HepG2 (cell line): ENCODE measurements around the gene STYK1. TPM values are rescaled to one million over a fixed set of nuclear protein-coding genes. Genes with fewer than 3 reads are reported as not detected.
"Not testable (repeated sequence)": the region's sequence is repeated elsewhere in the genome, so short reads cannot be mapped to it uniquely, and the experiment has no call there.

Experiments
- ATAC-seq: fragments of 200-7000 bp; cut with Tn5 transposase; 3 replicates; pipeline ENCODE4 v1.9.1; 2020; ENCODE audit warnings: mild to moderate bottlenecking, moderate library complexity
- BruUV-seq: library from RNA; stranded (reverse); fragments of 400-500 nt; replicated peaks from 2 replicates; lab custom pipeline; 2021; lab: Mats Ljungman, UMichigan
- CTCF ChIA-PET: fragments of 300-600 bp; formaldehyde crosslinking; extraction: SDS; loops from one replicate; lab custom pipeline; 2021; ENCODE audit warnings: low total read pairs, inconsistent platforms, low intra/inter-chr PET ratio; lab: Yijun Ruan, JAX
- POLR2A ChIA-PET: fragments of 350-600 bp; sonication (Branson Sonifier 250); formaldehyde crosslinking; loops from one replicate; lab custom pipeline; 2020; ENCODE audit warnings: antibody characterized with exemption, inconsistent platforms; lab: Yijun Ruan, JAX
- DNase-seq: peaks from one replicate; pipeline ENCODE4 v3.0.0-alpha.2; 2015; ENCODE audit warnings: low spot score
- FAIRE-seq: peaks from 3 replicates; lab custom pipeline; 2011; peaks lifted over from hg19 to GRCh38; lab: Jason Lieb, UNC
- H2AFZ ChIP-seq: one replicate; pipeline ENCODE4 v1.6.1; 2011; ENCODE audit warnings: low read length, inconsistent platforms
- H3K27ac ChIP-seq: fragments of 300-600 bp; 3 replicates; pipeline ENCODE4 v1.8.0; 2011; ENCODE audit warnings: mixed run types, mild to moderate bottlenecking, mixed read lengths, low read length, inconsistent platforms; ENCODE audit not compliant: insufficient read depth; ENCODE audit errors: extremely low read length
- H3K27me3 ChIP-seq, 2 experiments: fragments of 200-600 bp in 1 of 2; 2 replicates in 1 of 2; 3 replicates in 1 of 2; pipeline versions ENCODE4 v1.6.0 to v1.8.0; 2011; ENCODE audit warnings: low read length in 2 of 2, mild to moderate bottlenecking in 2 of 2, moderate library complexity in 2 of 2, inconsistent platforms in 1 of 2; ENCODE audit not compliant: insufficient read depth in 2 of 2, control insufficient read depth in 1 of 2
- H3K36me3 ChIP-seq, 2 experiments: fragments of 200-600 bp in 1 of 2; replicated peaks in 1 of 2; 2 replicates in 1 of 2; 3 replicates in 1 of 2; pipeline versions ENCODE4 v1.5.1 to v1.8.0; 2011; ENCODE audit warnings: low read length in 2 of 2, inconsistent platforms in 1 of 2; ENCODE audit not compliant: insufficient read depth in 2 of 2, control insufficient read depth in 1 of 2
- H3K4me1 ChIP-seq: 2 replicates; pipeline ENCODE4 v1.5.1; 2012; ENCODE audit warnings: low read length, inconsistent platforms; ENCODE audit not compliant: insufficient read depth
- H3K4me2 ChIP-seq: 2 replicates; pipeline ENCODE4 v1.6.0; 2011; ENCODE audit warnings: low read depth, low read length, inconsistent platforms
- H3K4me3 ChIP-seq, 3 experiments: fragments of 200-600 bp in 1 of 3; sonication (generic), shearing (Covaris generic) in 1 of 3; replicated peaks in 1 of 3; 2 replicates each; pipeline ENCODE4 v1.5.1; 2011 to 2016; ENCODE audit warnings: low read length in 3 of 3, inconsistent platforms in 2 of 3, low read depth in 2 of 3, mild to moderate bottlenecking in 2 of 3, control low read depth in 1 of 3, mixed read lengths in 1 of 3; ENCODE audit not compliant: insufficient read depth in 1 of 3
- H3K79me2 ChIP-seq: one replicate; pipeline ENCODE4 v1.6.1; 2011; ENCODE audit warnings: low read length, inconsistent platforms; ENCODE audit not compliant: insufficient read depth
- H3K9ac ChIP-seq: 2 replicates; pipeline ENCODE4 v1.6.0; 2011; ENCODE audit warnings: mild to moderate bottlenecking, low read depth, low read length, inconsistent platforms; ENCODE audit not compliant: insufficient read depth
- H3K9me3 ChIP-seq: 2 replicates; pipeline ENCODE4 v1.5.1; 2012; ENCODE audit warnings: mild to moderate bottlenecking, low read length
- H4K20me1 ChIP-seq: 2 replicates; pipeline ENCODE4 v1.6.0; 2011; ENCODE audit warnings: inconsistent platforms, mild to moderate bottlenecking, low read length, moderate library complexity; ENCODE audit not compliant: insufficient read depth
- ATM ChIP-seq: fragments of 450-650 bp; IDR thresholded peaks from 2 replicates; pipeline ENCODE4 v1.7.1; 2017; ENCODE audit warnings: mild to moderate bottlenecking, borderline replicate concordance
- CCAR2 ChIP-seq: fragments of 200-400 bp; formaldehyde crosslinking; optimal IDR thresholded peaks from 2 replicates; pipeline ENCODE3; 2018; ENCODE audit warnings: low read depth, mild to moderate bottlenecking, low read length, moderate library complexity
- CENPX ChIP-seq: sonication (generic); formaldehyde crosslinking; IDR thresholded peaks from 2 replicates; pipeline ENCODE4 v1.9.0; 2021; ENCODE audit warnings: mild to moderate bottlenecking, missing genetic modification reagents, moderate library complexity
- KDM4B ChIP-seq: sonication (generic); formaldehyde crosslinking; IDR thresholded peaks from 2 replicates; pipeline ENCODE4 v1.4.0; 2020; ENCODE audit warnings: missing genetic modification reagents
- ZNF124 ChIP-seq: sonication (generic); formaldehyde crosslinking; IDR thresholded peaks from 2 replicates; pipeline ENCODE4 v1.4.0; 2020; ENCODE audit warnings: missing genetic modification reagents
- ZNF552 ChIP-seq: sonication (generic); formaldehyde crosslinking; IDR thresholded peaks from 2 replicates; pipeline ENCODE4 v1.9.0; 2022; ENCODE audit warnings: missing genetic modification reagents, mild to moderate bottlenecking, borderline replicate concordance
- WGBS: methylation state at CpG from one replicate; pipeline ENCODE4 v1.1.6; 2017; ENCODE audit warnings: low lambda C conversion rate; 5-methylcytosine and 5-hydroxymethylcytosine counted together
- in situ Hi-C: cut with HindIII; loops from 2 replicates; pipeline ENCODE4 v1.10.0; 2017; ENCODE audit warnings: low pct_unique_long_range_greater_than_20kb; ENCODE audit not compliant: extremely low pct_ligation_motif_present
- intact Hi-C: fragments of 100-400 bp; cut with micrococcal nuclease; formaldehyde crosslinking; loops from one replicate; pipeline ENCODE4 v1.10.0; 2022; ENCODE audit not compliant: unreplicated experiment
- polyA plus RNA-seq, 8 experiments: library from polyadenylated mRNA; depleted of rRNA in 3 of 8; stranded (reverse) in 7 of 8; unstranded in 1 of 8; fragments of >200 nt; fragmentation: Illumina TruSeq in 4 of 8; extraction: Trizol in 4 of 8; gene quantifications; 2 replicates each; pipeline versions ENCODE4 v1.2.1 to v1.2.3, GENCODE V29; 2011 to 2016; ENCODE audit warnings: low read depth in 4 of 8, missing spikeins in 1 of 8, mixed read lengths in 1 of 8; ENCODE audit not compliant: insufficient read depth in 1 of 8
- total RNA-seq, 5 experiments: library from RNA; depleted of rRNA; stranded (reverse); fragments of >200 nt; fragmentation: Illumina TruSeq; extraction: Trizol; gene quantifications; 2 replicates each; pipeline ENCODE4 v1.2.3, GENCODE V29; 2016; ENCODE audit warnings: low read depth in 1 of 5

STYK1 gene
- total and polyA plus RNA-seq, 2 of the 13 experiments (the other 11 are each of a cell fraction or from before 2014, with no cell fraction given), result not detected

GRCh38 chr12:10584415-10584814 lies 89.4 kb downstream of the STYK1 start (continued):
- TF ChIP-seq CCAR2 (no peak), ATM (no peak), ZNF124 (CRISPR knock-in tag) (no peak), CENPX (CRISPR knock-in tag) (no peak)

- intact Hi-C loops, result no loop called here
- 96% methylated on average over 3 of the region's 3 CpGs for WGBS
These were observed 91.1 kb downstream of the STYK1 start for GRCh38 chr12:10582704-10583103.

GRCh38 chr12:10582133-10582532 lies 91.7 kb downstream of the STYK1 start:
- DNase-seq, in situ Hi-C loops, H3K36me3 ChIP-seq, H2AFZ ChIP-seq, H3K4me2 ChIP-seq, H3K4me1 ChIP-seq, H3K9ac ChIP-seq, intact Hi-C loops, H3K9me3 ChIP-seq, H4K20me1 ChIP-seq, BruUV-seq, ATAC-seq, H3K27ac ChIP-seq, H3K4me3 ChIP-seq, POLR2A ChIA-PET, H3K27me3 ChIP-seq, H3K79me2 ChIP-seq, CTCF ChIA-PET, FAIRE-seq: not testable (repeated sequence)
- WGBS, result 63% methylated on average over 3 of the region's 3 CpGs

More at GRCh38 chr12:10582704-10583103, 91.1 kb downstream of the STYK1 start:
- H3K79me2 ChIP-seq, result no peaks in the 10 kb centered on the region
- POLR2A ChIA-PET, result no interaction called here
- H3K36me3 ChIP-seq, result no peaks in the 10 kb centered on the region; a peak in 1 of 5 replicates
- H3K4me1 ChIP-seq, result no peaks in the 10 kb centered on the region
- no peaks in the 10 kb centered on the region for H3K9me3 ChIP-seq
- no peak for FAIRE-seq
- no peak overlapping the region for H3K27ac ChIP-seq
- TF ChIP-seq ZNF552 (CRISPR knock-in tag) (no peak), KDM4B (CRISPR knock-in tag) (no peak)
- TF ChIP-seq, all 625 proteins: peak for 0
- Histone ChIP-seq H4K20me1 (no peaks in the 10 kb centered on the region), H3K4me2 (no peak overlapping the region), H3K9ac (no peak overlapping the region), H3K27me3 (no peaks in the 10 kb centered on the region), H3K4me3 (no peak overlapping the region), H2AFZ (no peak overlapping the region)
- in situ Hi-C loops, result no loop called here
- ATAC-seq (no peak), DNase-seq (no peak)
- CTCF ChIA-PET, result no interaction called here
- BruUV-seq, result no TSS peak
